Measurements from ENCODE around the gene MRPL3. TPM values are rescaled to one million over a fixed set of nuclear protein-coding genes. Genes with fewer than 3 reads are reported as not detected.

Gene MRPL3
- total and polyA plus RNA-seq, 2 donors (not counting 1 experiment from before 2014, with no cell fraction given) = 80.1 to 141 TPM

DNA sequence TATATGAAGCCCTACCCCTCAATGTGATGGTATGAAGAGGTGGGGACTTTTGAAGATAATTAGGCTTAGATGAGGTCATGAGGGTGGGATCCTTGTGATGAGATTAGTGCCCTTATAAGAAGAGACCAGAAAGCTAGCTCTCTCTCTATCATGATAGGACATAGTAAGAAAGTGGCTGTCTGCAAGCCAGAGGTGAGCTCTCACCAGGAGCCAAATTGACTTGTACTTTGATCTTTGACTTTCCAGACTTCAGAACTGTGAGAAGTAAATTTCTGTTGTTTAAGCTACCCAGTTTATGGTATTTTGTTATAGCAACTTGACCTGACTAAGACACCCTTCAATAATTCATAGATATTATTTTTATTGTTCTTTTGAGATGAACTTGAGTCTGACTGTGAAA, 29.9 kb upstream of the MRPL3 start:
- no peak for DNase-seq (ENCODE audit: low read depth in 2 of 2)
- H3K4me3 ChIP-seq (replicated peaks in 1 of 4; ENCODE audit: control extremely low read depth in 1 of 4, insufficient read depth in 1 of 4, low read depth in 3 of 4, low read length in 4 of 4) = no peak overlapping the region
- H3K27ac ChIP-seq (ENCODE audit: insufficient read depth, low read length) = no peak overlapping the region
- TF ChIP-seq EZH2 (IDR thresholded peaks at IDR 0.05; ENCODE audit: low read length, missing control alignments) = no peak
- TF ChIP-seq, protein P1, sequence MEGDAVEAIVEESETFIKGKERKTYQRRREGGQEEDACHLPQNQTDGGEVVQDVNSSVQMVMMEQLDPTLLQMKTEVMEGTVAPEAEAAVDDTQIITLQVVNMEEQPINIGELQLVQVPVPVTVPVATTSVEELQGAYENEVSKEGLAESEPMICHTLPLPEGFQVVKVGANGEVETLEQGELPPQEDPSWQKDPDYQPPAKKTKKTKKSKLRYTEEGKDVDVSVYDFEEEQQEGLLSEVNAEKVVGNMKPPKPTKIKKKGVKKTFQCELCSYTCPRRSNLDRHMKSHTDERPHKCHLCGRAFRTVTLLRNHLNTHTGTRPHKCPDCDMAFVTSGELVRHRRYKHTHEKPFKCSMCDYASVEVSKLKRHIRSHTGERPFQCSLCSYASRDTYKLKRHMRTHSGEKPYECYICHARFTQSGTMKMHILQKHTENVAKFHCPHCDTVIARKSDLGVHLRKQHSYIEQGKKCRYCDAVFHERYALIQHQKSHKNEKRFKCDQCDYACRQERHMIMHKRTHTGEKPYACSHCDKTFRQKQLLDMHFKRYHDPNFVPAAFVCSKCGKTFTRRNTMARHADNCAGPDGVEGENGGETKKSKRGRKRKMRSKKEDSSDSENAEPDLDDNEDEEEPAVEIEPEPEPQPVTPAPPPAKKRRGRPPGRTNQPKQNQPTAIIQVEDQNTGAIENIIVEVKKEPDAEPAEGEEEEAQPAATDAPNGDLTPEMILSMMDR (conservative IDR thresholded peaks at IDR 0.05 in 1 of 2, IDR thresholded peaks at IDR 0.05 in 1 of 2; ENCODE audit: low read depth in 1 of 2, low read length in 2 of 2) = no peak
- H3K79me2 ChIP-seq (ENCODE audit: control insufficient read depth, insufficient read depth, low read length) = no peaks in the 10 kb centered on the region
- H2AFZ ChIP-seq (ENCODE audit: low read length) = no peak overlapping the region
- no peaks in the 10 kb centered on the region for H3K4me1 ChIP-seq (ENCODE audit: control insufficient read depth, extremely low read depth, insufficient read depth, low read length)
- no peaks in the 10 kb centered on the region for H3K27me3 ChIP-seq (ENCODE audit: control insufficient read depth, insufficient read depth, low read length)
- no peaks in the 10 kb centered on the region for H3K9me3 ChIP-seq (ENCODE audit: control insufficient read depth, insufficient read depth, low read depth, low read length)
- H4K20me1 ChIP-seq (ENCODE audit: control insufficient read depth, extremely low read depth, insufficient read depth, low read length) = no peaks in the 10 kb centered on the region
- no peaks in the 10 kb centered on the region for H3K36me3 ChIP-seq (ENCODE audit: control insufficient read depth, insufficient read depth, low read length)
- H3K9ac ChIP-seq (ENCODE audit: insufficient read depth, low read length) = no peak overlapping the region
- H3K4me2 ChIP-seq (ENCODE audit: extremely low read depth, insufficient read depth, low read length) = no peak overlapping the region

DNA sequence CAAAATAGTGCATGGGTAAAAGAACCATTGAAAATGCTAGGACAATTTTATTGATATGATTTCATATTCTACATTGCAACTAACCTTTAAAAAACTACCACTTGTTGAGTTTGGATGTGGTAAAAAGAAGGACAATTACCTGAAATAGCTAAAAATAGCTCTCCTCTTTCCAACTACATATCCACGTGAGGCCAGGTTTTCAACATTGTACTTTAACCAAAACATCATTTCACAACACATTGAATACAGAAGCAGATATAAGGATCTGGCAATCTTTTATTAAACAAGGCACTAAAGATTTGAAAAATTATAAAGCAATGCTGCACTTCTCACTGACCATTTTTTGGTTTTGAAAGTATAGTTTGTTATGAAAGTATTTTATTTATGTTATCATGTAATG, 28.1 kb upstream of the MRPL3 start:
- DNase-seq (ENCODE audit: low read depth in 2 of 2) = no peak
- no peaks in the 10 kb centered on the region for H3K36me3 ChIP-seq (ENCODE audit: control insufficient read depth, insufficient read depth, low read length)

DNA sequence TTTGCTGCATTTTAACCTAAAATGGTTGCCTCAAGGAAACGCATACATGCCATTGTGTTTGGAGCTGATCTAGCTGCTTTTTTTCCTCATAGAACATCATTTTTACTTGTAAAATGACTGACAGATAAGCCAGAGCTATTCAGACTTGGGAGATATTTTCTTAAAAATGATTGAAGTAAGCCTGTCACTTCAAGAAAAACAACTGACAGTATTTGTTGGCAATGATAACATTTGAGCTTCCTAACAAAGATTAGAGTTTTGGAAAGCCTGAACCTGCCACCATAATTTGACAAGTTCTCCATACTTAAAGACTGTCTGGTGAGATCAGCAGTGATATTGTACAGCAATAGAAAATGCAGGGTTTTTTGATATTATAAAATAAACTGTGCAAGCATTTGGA, 27.6 kb upstream of the MRPL3 start:
- Histone ChIP-seq H3K4me3 (replicated peaks in 1 of 4; ENCODE audit: control extremely low read depth in 1 of 4, insufficient read depth in 1 of 4, low read depth in 3 of 4, low read length in 4 of 4) (no peak overlapping the region), H4K20me1 (ENCODE audit: control insufficient read depth, extremely low read depth, insufficient read depth, low read length) (no peaks in the 10 kb centered on the region), H3K9me3 (ENCODE audit: control insufficient read depth, insufficient read depth, low read depth, low read length) (no peaks in the 10 kb centered on the region), H3K4me1 (ENCODE audit: control insufficient read depth, extremely low read depth, insufficient read depth, low read length) (no peaks in the 10 kb centered on the region), H3K27me3 (ENCODE audit: control insufficient read depth, insufficient read depth, low read length) (no peaks in the 10 kb centered on the region), H2AFZ (ENCODE audit: low read length) (no peak overlapping the region), H3K79me2 (ENCODE audit: control insufficient read depth, insufficient read depth, low read length) (no peaks in the 10 kb centered on the region), H3K27ac (ENCODE audit: insufficient read depth, low read length) (no peak overlapping the region), H3K4me2 (ENCODE audit: extremely low read depth, insufficient read depth, low read length) (no peak overlapping the region), H3K36me3 (ENCODE audit: control insufficient read depth, insufficient read depth, low read length) (no peaks in the 10 kb centered on the region), H3K9ac (ENCODE audit: insufficient read depth, low read length) (no peak overlapping the region)
- no peak for TF ChIP-seq EZH2 (IDR thresholded peaks at IDR 0.05; ENCODE audit: low read length, missing control alignments)
- TF ChIP-seq, protein P1 (conservative IDR thresholded peaks at IDR 0.05 in 1 of 2, IDR thresholded peaks at IDR 0.05 in 1 of 2; ENCODE audit: low read depth in 1 of 2, low read length in 2 of 2) = no peak
- no peak for DNase-seq (ENCODE audit: low read depth in 2 of 2)

More for the DNA sequence above, 28.1 kb upstream of the MRPL3 start:
- no peak overlapping the region for H2AFZ ChIP-seq (ENCODE audit: low read length)
- H3K79me2 ChIP-seq (ENCODE audit: control insufficient read depth, insufficient read depth, low read length) = no peaks in the 10 kb centered on the region
- TF ChIP-seq, protein P1 (conservative IDR thresholded peaks at IDR 0.05 in 1 of 2, IDR thresholded peaks at IDR 0.05 in 1 of 2; ENCODE audit: low read depth in 1 of 2, low read length in 2 of 2) = no peak
- no peak for TF ChIP-seq EZH2 (IDR thresholded peaks at IDR 0.05; ENCODE audit: low read length, missing control alignments)
- H3K4me1 ChIP-seq (ENCODE audit: control insufficient read depth, extremely low read depth, insufficient read depth, low read length) = no peaks in the 10 kb centered on the region
- no peak overlapping the region for H3K4me3 ChIP-seq (replicated peaks in 1 of 4; ENCODE audit: control extremely low read depth in 1 of 4, insufficient read depth in 1 of 4, low read depth in 3 of 4, low read length in 4 of 4)
- no peak overlapping the region for H3K4me2 ChIP-seq (ENCODE audit: extremely low read depth, insufficient read depth, low read length)
- no peaks in the 10 kb centered on the region for H4K20me1 ChIP-seq (ENCODE audit: control insufficient read depth, extremely low read depth, insufficient read depth, low read length)
- no peak overlapping the region for H3K9ac ChIP-seq (ENCODE audit: insufficient read depth, low read length)
- no peaks in the 10 kb centered on the region for H3K9me3 ChIP-seq (ENCODE audit: control insufficient read depth, insufficient read depth, low read depth, low read length)
- H3K27me3 ChIP-seq (ENCODE audit: control insufficient read depth, insufficient read depth, low read length) = no peaks in the 10 kb centered on the region
- no peak overlapping the region for H3K27ac ChIP-seq (ENCODE audit: insufficient read depth, low read length)

Measured in fibroblast of lung (primary cell).